ENCODE results near the gene SCYGR2. TPM values are rescaled to one million over a fixed set of nuclear protein-coding genes. Genes with fewer than 3 reads are reported as not detected.
A peak's percentile ranks its signal among the peaks of the same experiment; 100 is the strongest.

Gene SCYGR2
- total RNA-seq, 1 donor = not detected

GRCh38 chr2:227616631-227617030, 17.9 kb downstream of the SCYGR2 start:
- H3K27me3 ChIP-seq (ENCODE audit: insufficient read depth, low read length) = no peaks in the 10 kb centered on the region
- no peaks in the 10 kb centered on the region for H3K36me3 ChIP-seq (ENCODE audit: insufficient read depth, low read length)
- H3K9me3 ChIP-seq (ENCODE audit: low read depth, low read length) = no peaks in the 10 kb centered on the region
- no peaks in the 10 kb centered on the region for H4K20me1 ChIP-seq (ENCODE audit: insufficient read depth, low read length)
- no peak overlapping the region for H3K27ac ChIP-seq (ENCODE audit: low read depth, low read length)
- TF ChIP-seq CTCF (IDR thresholded peaks at IDR 0.05; ENCODE audit: extremely low read depth, low read depth, low read length) = no peak
- no peak for DNase-seq (ENCODE audit: insufficient read length, low spot score, missing footprints)
- H3K4me3 ChIP-seq (ENCODE audit: insufficient read depth, low read length) = no peak overlapping the region
- H3K4me2 ChIP-seq (ENCODE audit: insufficient read depth, low read length) = peak overlapping the region; percentile 6
- peak overlapping the region; percentile 17 for H2AFZ ChIP-seq (ENCODE audit: low read length)
- H3K4me1 ChIP-seq (ENCODE audit: insufficient read depth, low read length) = no peaks in the 10 kb centered on the region
- no peaks in the 10 kb centered on the region for H3K79me2 ChIP-seq (ENCODE audit: insufficient read depth, low read length)

GRCh38 chr2:227617316-227618230, 18.9 kb downstream of the SCYGR2 start, which contains the start of gene SCYGR4:
Gene SCYGR4 (plus strand): TSS chr2:227617498. CDS start chr2:227617498, 0 bp downstream.
- DNase-seq (ENCODE audit: insufficient read length, low spot score, missing footprints) = no peak
- Histone ChIP-seq H3K4me1 (ENCODE audit: insufficient read depth, low read length) (no peaks in the 10 kb centered on the region), H3K9me3 (ENCODE audit: low read depth, low read length) (no peaks in the 10 kb centered on the region), H3K36me3 (ENCODE audit: insufficient read depth, low read length) (no peaks in the 10 kb centered on the region), H3K27ac (ENCODE audit: low read depth, low read length) (no peak within 1 kb of the TSS), H3K27me3 (ENCODE audit: insufficient read depth, low read length) (no peaks in the 10 kb centered on the region), H3K4me3 (ENCODE audit: insufficient read depth, low read length) (no peak within 1 kb of the TSS), H3K4me2 (ENCODE audit: insufficient read depth, low read length) (peak within 1 kb of the TSS; percentile 6), H2AFZ (ENCODE audit: low read length) (peak within 1 kb of the TSS; percentile 41), H4K20me1 (ENCODE audit: insufficient read depth, low read length) (no peaks in the 10 kb centered on the region), H3K79me2 (ENCODE audit: insufficient read depth, low read length) (no peaks in the 10 kb centered on the region)
- TF ChIP-seq CTCF (IDR thresholded peaks at IDR 0.05; ENCODE audit: extremely low read depth, low read depth, low read length) = no peak

GRCh38 chr2:227623226-227623625, 24.5 kb downstream of the SCYGR2 start:
- no peak for TF ChIP-seq CTCF (IDR thresholded peaks at IDR 0.05; ENCODE audit: extremely low read depth, low read depth, low read length)
- Histone ChIP-seq H3K79me2 (ENCODE audit: insufficient read depth, low read length) (no peaks in the 10 kb centered on the region), H3K4me2 (ENCODE audit: insufficient read depth, low read length) (peak overlapping the region; percentile 61), H3K27me3 (ENCODE audit: insufficient read depth, low read length) (no peaks in the 10 kb centered on the region), H3K36me3 (ENCODE audit: insufficient read depth, low read length) (no peaks in the 10 kb centered on the region), H3K4me1 (ENCODE audit: insufficient read depth, low read length) (peaks cover 10% of the 10 kb centered on the region), H3K27ac (ENCODE audit: low read depth, low read length) (peak overlapping the region; percentile 55), H4K20me1 (ENCODE audit: insufficient read depth, low read length) (no peaks in the 10 kb centered on the region), H3K9me3 (ENCODE audit: low read depth, low read length) (no peaks in the 10 kb centered on the region), H3K4me3 (ENCODE audit: insufficient read depth, low read length) (no peak overlapping the region), H2AFZ (ENCODE audit: low read length) (peak overlapping the region; percentile 90)
- DNase-seq (ENCODE audit: insufficient read length, low spot score, missing footprints) = no peak

- no peak overlapping the region for H3K4me3 ChIP-seq (ENCODE audit: insufficient read depth, low read length)
- H3K4me1 ChIP-seq (ENCODE audit: insufficient read depth, low read length) = peaks cover 10% of the 10 kb centered on the region
- no peak overlapping the region for H3K27ac ChIP-seq (ENCODE audit: low read depth, low read length)
- DNase-seq (ENCODE audit: insufficient read length, low spot score, missing footprints) = no peak
- H3K36me3 ChIP-seq (ENCODE audit: insufficient read depth, low read length) = no peaks in the 10 kb centered on the region
- peak overlapping the region; percentile 51 for H2AFZ ChIP-seq (ENCODE audit: low read length)
- H3K79me2 ChIP-seq (ENCODE audit: insufficient read depth, low read length) = no peaks in the 10 kb centered on the region
- H4K20me1 ChIP-seq (ENCODE audit: insufficient read depth, low read length) = no peaks in the 10 kb centered on the region
- no peak overlapping the region for H3K4me2 ChIP-seq (ENCODE audit: insufficient read depth, low read length)
- H3K27me3 ChIP-seq (ENCODE audit: insufficient read depth, low read length) = no peaks in the 10 kb centered on the region
- H3K9me3 ChIP-seq (ENCODE audit: low read depth, low read length) = no peaks in the 10 kb centered on the region
- no peak for TF ChIP-seq CTCF (IDR thresholded peaks at IDR 0.05; ENCODE audit: extremely low read depth, low read depth, low read length)
Measured at GRCh38 chr2:227625420-227625819, 26.7 kb downstream of the SCYGR2 start.

Data from osteoblast (primary cell).